Glutamatergic neuron (in vitro differentiated cells): ENCODE measurements around the gene GTF2IRD1. TPM values are rescaled to one million over a fixed set of nuclear protein-coding genes. Genes with fewer than 3 reads are reported as not detected.

Experiments used
- DNase-seq: peaks from one replicate; pipeline ENCODE4 v3.0.0; 2022
- H3K27ac Mint-ChIP-seq: one replicate; pipeline ENCODE4 v1.8.0; 2020; ENCODE audit warnings: mild to moderate bottlenecking, mixed read lengths, inconsistent platforms; ENCODE audit not compliant: unreplicated experiment
- H3K27me3 Mint-ChIP-seq: one replicate; pipeline ENCODE4 v1.8.0; 2020; ENCODE audit warnings: mild to moderate bottlenecking, moderate library complexity, mixed read lengths, inconsistent platforms; ENCODE audit not compliant: unreplicated experiment
- H3K36me3 Mint-ChIP-seq: one replicate; pipeline ENCODE4 v1.8.0; 2020; ENCODE audit warnings: mild to moderate bottlenecking, mixed read lengths, inconsistent platforms; ENCODE audit not compliant: unreplicated experiment
- H3K4me1 Mint-ChIP-seq: one replicate; pipeline ENCODE4 v1.8.0; 2020; ENCODE audit warnings: mild to moderate bottlenecking, low read depth, mixed read lengths, inconsistent platforms; ENCODE audit not compliant: unreplicated experiment
- H3K4me3 Mint-ChIP-seq: one replicate; pipeline ENCODE4 v1.8.0; 2020; ENCODE audit warnings: mild to moderate bottlenecking, mixed read lengths, inconsistent platforms; ENCODE audit not compliant: unreplicated experiment
- H3K9me3 Mint-ChIP-seq: one replicate; pipeline ENCODE4 v1.8.0; 2020; ENCODE audit warnings: mild to moderate bottlenecking, moderate library complexity, mixed read lengths, inconsistent platforms; ENCODE audit not compliant: unreplicated experiment
- CTCF ChIP-seq: fragments of 200-600 bp; sonication (generic); IDR thresholded peaks from one replicate; pipeline ENCODE4 v1.5.0; 2021; ENCODE audit not compliant: partially characterized antibody, unreplicated experiment
- total RNA-seq: library from RNA; stranded (reverse); fragmentation: NEBNext Ultra II Directional; extraction: Animal tissue kit (Norgen Biotek cat#: 25700); gene quantifications from one replicate; pipeline ENCODE4 v1.2.1, GENCODE V29; 2021; ENCODE audit not compliant: unreplicated experiment

Gene GTF2IRD1
- total RNA-seq, 1 donor from 2014 or later, result 59.4 TPM

GRCh38 chr7:74502216-74502891 is 48.6 kb downstream of the GTF2IRD1 start:
- Mint-ChIP-seq H3K4me1 (no peaks in the 10 kb centered on the region), H3K27me3 (peaks cover 2% of the 10 kb centered on the region), H3K9me3 (peaks cover 5% of the 10 kb centered on the region), H3K36me3 (peaks cover 6% of the 10 kb centered on the region), H3K4me3 (no peak overlapping the region), H3K27ac (no peak overlapping the region)
- no peak for DNase-seq
- no peak for TF ChIP-seq CTCF

GRCh38 chr7:74503061-74503460 is 49.4 kb downstream of the GTF2IRD1 start:
- Mint-ChIP-seq H3K4me3 (no peak overlapping the region), H3K27ac (no peak overlapping the region), H3K36me3 (peaks cover 6% of the 10 kb centered on the region), H3K9me3 (peaks cover 5% of the 10 kb centered on the region), H3K4me1 (no peaks in the 10 kb centered on the region), H3K27me3 (peaks cover 2% of the 10 kb centered on the region)
- DNase-seq, result no peak
- TF ChIP-seq CTCF, result no peak

- Mint-ChIP-seq H3K9me3 (peaks cover 5% of the 10 kb centered on the region), H3K27me3 (peaks cover 2% of the 10 kb centered on the region), H3K4me3 (no peak overlapping the region), H3K4me1 (no peaks in the 10 kb centered on the region), H3K27ac (no peak overlapping the region), H3K36me3 (peaks cover 6% of the 10 kb centered on the region)
- no peak for DNase-seq
- TF ChIP-seq CTCF, result no peak
Measured at GRCh38 chr7:74503943-74504342, 50.2 kb downstream of the GTF2IRD1 start.

- H3K27ac Mint-ChIP-seq, result no peak overlapping the region
- no peaks in the 10 kb centered on the region for H3K4me1 Mint-ChIP-seq
- H3K36me3 Mint-ChIP-seq, result peaks cover 6% of the 10 kb centered on the region
- no peak overlapping the region for H3K4me3 Mint-ChIP-seq
- H3K9me3 Mint-ChIP-seq, result peaks cover 5% of the 10 kb centered on the region
- peaks cover 2% of the 10 kb centered on the region for H3K27me3 Mint-ChIP-seq
- no peak for TF ChIP-seq CTCF
- DNase-seq, result no peak
Measured at GRCh38 chr7:74505471-74506324, 52.0 kb downstream of the GTF2IRD1 start.

- TF ChIP-seq CTCF, result no peak
- H3K9me3 Mint-ChIP-seq, result peaks cover 5% of the 10 kb centered on the region
- H3K4me3 Mint-ChIP-seq, result no peak overlapping the region
- peaks cover 6% of the 10 kb centered on the region for H3K36me3 Mint-ChIP-seq
- DNase-seq, result no peak
- H3K27ac Mint-ChIP-seq, result no peak overlapping the region
- no peaks in the 10 kb centered on the region for H3K4me1 Mint-ChIP-seq
- H3K27me3 Mint-ChIP-seq, result peaks cover 2% of the 10 kb centered on the region
Measured at GRCh38 chr7:74506325-74506724, 52.6 kb downstream of the GTF2IRD1 start.
